Measurements from ENCODE around the gene RNF223. TPM values are rescaled to one million over a fixed set of nuclear protein-coding genes. Genes with fewer than 3 reads are reported as not detected.

RNF223 gene
- total RNA-seq, 4 donors from 2014 or later, result not detected

DNA sequence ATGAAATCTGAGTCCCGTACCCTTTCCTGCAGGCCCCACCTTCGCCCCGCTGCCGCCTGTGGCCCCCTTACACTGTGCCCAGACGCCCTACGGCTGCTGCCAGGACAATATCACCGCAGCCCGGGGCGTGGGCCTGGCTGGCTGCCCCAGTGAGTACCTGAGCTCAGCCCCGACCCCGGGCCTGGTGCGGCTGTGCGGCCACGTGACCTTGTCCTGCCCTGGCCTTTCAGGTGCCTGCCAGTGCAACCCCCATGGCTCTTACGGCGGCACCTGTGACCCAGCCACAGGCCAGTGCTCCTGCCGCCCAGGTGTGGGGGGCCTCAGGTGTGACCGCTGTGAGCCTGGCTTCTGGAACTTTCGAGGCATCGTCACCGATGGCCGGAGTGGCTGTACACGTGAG lies 29.0 kb downstream of the RNF223 start:
- Histone ChIP-seq H3K27ac (no peak overlapping the region), H3K4me3 (no peak overlapping the region), H3K9me3 (no peaks in the 10 kb centered on the region), H3K36me3 (peaks cover 0 to 74% (median 0%) of the 10 kb centered on the region in 3 donors), H3K27me3 (peaks cover 0 to 5% of the 10 kb centered on the region in 2 donors), H3K4me1 (peaks cover 0 to 12% (median 5%) of the 10 kb centered on the region in 4 donors)
- no peak for TF ChIP-seq EP300 (IDR thresholded peaks at IDR 0.05)
- no peak for TF ChIP-seq CTCF (IDR thresholded peaks at IDR 0.05)
- no peak for TF ChIP-seq POLR2A (IDR thresholded peaks at IDR 0.05)
- WGBS, 2 donors, result 94 to 95% methylated on average over 14 of the region's 23 CpGs
- no peak for DNase-seq (ENCODE audit: low spot score in 2 of 2)

GRCh38 chr1:1044455-1045078 lies 29.5 kb downstream of the RNF223 start:
- peaks cover 0 to 68% (median 0%) of the 10 kb centered on the region in 3 donors for H3K36me3 ChIP-seq
- no peak overlapping the region for H3K4me3 ChIP-seq
- H3K4me1 ChIP-seq, result peaks cover 0 to 18% (median 10%) of the 10 kb centered on the region in 4 donors
- WGBS, 2 donors, result 89% methylated on average over 31 to 33 of the region's 34 CpGs
- H3K27me3 ChIP-seq, result peaks cover 0 to 11% of the 10 kb centered on the region in 2 donors
- TF ChIP-seq CTCF (IDR thresholded peaks at IDR 0.05), result no peak
- TF ChIP-seq EP300 (IDR thresholded peaks at IDR 0.05), result no peak
- no peak for TF ChIP-seq POLR2A (IDR thresholded peaks at IDR 0.05)
- no peak for DNase-seq (ENCODE audit: low spot score in 2 of 2)
- H3K27ac ChIP-seq, result no peak overlapping the region
- no peaks in the 10 kb centered on the region for H3K9me3 ChIP-seq

- Histone ChIP-seq H3K9me3 (no peaks in the 10 kb centered on the region), H3K27me3 (peaks cover 0 to 16% of the 10 kb centered on the region in 2 donors), H3K4me3 (no peak overlapping the region), H3K4me1 (peaks cover 0 to 24% (median 12%) of the 10 kb centered on the region in 4 donors), H3K27ac (no peak overlapping the region), H3K36me3 (peaks cover 0 to 62% (median 0%) of the 10 kb centered on the region in 3 donors)
- DNase-seq (ENCODE audit: low spot score in 2 of 2), result no peak
- 96 to 97% methylated on average over 29 to 33 of the region's 33 CpGs for WGBS, 2 donors
- TF ChIP-seq POLR2A (IDR thresholded peaks at IDR 0.05), result no peak
Measured at GRCh38 chr1:1043921-1044320, 30.2 kb downstream of the RNF223 start.

GRCh38 chr1:1043411-1043810 lies 30.7 kb downstream of the RNF223 start:
- H3K36me3 ChIP-seq, result peaks cover 0 to 62% (median 0%) of the 10 kb centered on the region in 3 donors
- no peak for TF ChIP-seq CTCF (IDR thresholded peaks at IDR 0.05)
- no peak for TF ChIP-seq EP300 (IDR thresholded peaks at IDR 0.05)
- TF ChIP-seq POLR2A (IDR thresholded peaks at IDR 0.05), result no peak
- H3K27ac ChIP-seq, result no peak overlapping the region
- H3K27me3 ChIP-seq, result peaks cover 0 to 16% of the 10 kb centered on the region in 2 donors
- H3K9me3 ChIP-seq, result no peaks in the 10 kb centered on the region
- 91 to 92% methylated on average over 13 to 23 of the region's 27 CpGs for WGBS, 2 donors
- DNase-seq (ENCODE audit: low spot score in 2 of 2), result no peak
- H3K4me3 ChIP-seq, result no peak overlapping the region
- H3K4me1 ChIP-seq, result peaks cover 0 to 26% (median 12%) of the 10 kb centered on the region in 4 donors

- Histone ChIP-seq H3K27me3 (peaks cover 0 to 16% of the 10 kb centered on the region in 2 donors), H3K4me1 (peaks cover 0 to 26% (median 12%) of the 10 kb centered on the region in 4 donors), H3K9me3 (no peaks in the 10 kb centered on the region), H3K4me3 (no peak overlapping the region), H3K36me3 (peaks cover 0 to 56% (median 0%) of the 10 kb centered on the region in 3 donors), H3K27ac (no peak overlapping the region)
- no peak for DNase-seq (ENCODE audit: low spot score in 2 of 2)
- 85 to 92% methylated on average over 5 to 10 of the region's 10 CpGs for WGBS, 2 donors
- no peak for TF ChIP-seq EP300 (IDR thresholded peaks at IDR 0.05)
- no peak for TF ChIP-seq POLR2A (IDR thresholded peaks at IDR 0.05)
- no peak for TF ChIP-seq CTCF (IDR thresholded peaks at IDR 0.05)
Measured at GRCh38 chr1:1042835-1043234, 31.3 kb downstream of the RNF223 start.

Measured in tibial nerve (tissue), 4 donors.